Measurements from ENCODE around the gene CLCN2.

CLCN2 gene

DNA sequence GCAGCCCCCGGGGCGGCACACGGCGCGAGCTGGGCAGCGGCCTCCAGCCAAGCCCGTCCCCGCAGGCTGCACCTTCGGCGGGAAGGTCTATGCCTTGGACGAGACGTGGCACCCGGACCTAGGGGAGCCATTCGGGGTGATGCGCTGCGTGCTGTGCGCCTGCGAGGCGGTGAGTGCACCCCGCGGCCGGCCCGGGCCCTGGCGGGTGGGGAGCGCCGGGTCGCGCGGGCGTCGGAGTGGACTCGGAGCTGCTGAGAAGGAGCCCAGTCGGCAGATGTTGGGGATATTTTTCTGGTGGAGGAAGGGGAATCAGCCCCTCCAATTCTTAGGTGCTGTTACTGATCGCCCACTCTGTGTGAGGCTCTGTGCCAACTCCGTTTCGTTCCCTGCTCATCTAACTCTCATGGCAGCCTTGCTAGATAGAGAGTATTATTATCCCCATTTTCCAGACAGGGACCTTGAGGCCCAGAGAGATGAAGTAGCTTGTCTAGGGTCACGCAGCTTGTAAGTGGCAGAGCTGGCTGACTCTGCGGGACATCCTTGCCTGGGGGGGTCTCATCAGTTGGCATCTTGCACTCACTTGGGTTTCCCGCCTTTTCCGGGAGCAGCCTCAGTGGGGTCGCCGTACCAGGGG lies 19.3 kb upstream of the CLCN2 start:
- DNase-seq: no peak

DNA sequence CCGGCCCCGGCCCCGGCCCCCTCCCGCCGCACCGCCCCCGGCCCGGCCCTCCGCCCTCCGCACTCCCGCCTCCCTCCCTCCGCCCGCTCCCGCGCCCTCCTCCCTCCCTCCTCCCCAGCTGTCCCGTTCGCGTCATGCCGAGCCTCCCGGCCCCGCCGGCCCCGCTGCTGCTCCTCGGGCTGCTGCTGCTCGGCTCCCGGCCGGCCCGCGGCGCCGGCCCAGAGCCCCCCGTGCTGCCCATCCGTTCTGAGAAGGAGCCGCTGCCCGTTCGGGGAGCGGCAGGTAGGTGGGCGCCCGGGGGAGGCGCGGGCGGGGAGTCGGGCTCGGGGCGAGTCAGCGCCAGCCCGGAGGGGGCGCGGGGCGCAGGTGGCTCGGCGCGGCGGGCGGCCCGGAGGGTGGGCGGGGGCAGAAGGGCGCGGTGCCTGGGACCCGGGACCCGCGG lies 18.8 kb upstream of the CLCN2 start:
- no peak for DNase-seq

DNA sequence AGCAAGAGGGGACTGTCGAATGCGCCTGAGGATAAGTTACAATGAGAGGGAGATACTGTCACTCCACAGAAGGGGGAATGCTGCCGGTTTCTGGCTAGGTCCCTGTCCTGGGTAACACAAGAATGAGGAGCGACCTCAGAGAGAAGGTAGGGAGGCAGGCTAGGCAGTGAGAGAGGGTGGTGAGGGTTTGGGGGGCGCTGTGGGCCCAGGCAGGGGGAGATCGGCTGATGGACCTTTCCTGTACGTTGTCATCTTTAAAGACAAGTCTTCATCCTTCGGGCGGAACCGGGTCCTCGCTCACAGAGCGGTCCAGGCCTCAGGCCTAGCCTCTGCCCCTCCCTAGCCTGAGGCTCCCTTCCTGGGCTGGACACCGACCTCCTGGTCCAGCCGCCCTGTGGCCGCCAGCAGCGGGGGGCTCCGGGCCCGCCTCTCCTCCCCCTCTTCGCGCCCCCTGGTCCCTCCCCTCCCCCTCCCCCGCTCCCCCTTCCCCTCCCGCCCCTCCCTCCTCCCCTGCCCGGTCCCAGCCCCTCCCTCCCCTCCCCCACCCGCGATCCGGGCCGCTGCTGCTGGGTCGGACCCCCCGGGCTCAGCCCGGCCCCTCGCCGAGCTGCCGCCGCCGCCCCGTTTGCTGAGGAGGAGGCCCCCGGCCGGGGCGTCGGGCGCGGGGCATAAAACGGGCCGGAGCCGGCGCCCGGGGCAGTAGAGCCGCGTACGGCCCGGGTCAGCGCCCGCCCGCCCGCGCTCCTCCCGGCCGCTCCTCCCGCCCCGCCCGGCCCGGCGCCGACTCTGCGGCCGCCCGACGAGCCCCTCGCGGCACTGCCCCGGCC lies 18.2 kb upstream of the CLCN2 start, which contains the start of gene CHRD:
Gene CHRD (plus strand): TSS at position 697 of the 827 bp plus-strand sequence. CDS start 265 bp downstream, outside the sequence.
- no peak for DNase-seq

DNA sequence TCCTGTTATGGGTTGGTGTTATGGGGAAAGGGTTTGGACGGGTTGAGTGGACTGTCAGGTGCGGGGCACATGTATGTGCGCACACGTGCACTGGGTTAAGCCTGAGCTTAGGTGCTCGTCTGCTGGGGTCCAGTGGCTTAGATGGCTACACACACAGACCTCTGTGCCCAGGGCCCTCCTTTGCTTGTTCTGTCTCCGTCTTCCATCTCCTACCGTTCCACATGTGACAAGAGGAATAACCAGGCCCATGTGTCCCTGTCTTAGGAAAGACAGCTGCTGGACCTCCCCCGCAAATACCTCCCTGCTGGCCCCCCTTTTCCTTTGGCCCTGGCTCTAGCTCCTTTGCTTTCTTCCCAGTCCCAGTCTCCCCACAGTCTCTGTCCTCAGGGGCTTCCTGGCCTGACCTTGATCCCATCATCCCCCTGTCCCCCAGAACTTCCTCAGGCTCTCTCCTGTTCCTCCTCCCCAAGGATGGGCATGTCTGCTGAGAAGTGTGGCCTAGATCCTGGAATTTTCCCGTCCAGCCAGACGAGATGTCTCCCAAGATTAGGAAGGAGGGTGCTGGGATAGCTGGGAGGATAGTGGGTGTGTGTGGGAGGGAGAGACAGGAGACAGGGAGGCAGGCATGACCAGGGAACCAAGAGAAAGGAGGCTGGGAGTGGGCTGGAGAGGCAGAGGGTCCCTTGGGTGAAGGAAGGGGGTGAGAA lies 17.4 kb upstream of the CLCN2 start:
- no peak for DNase-seq

DNA sequence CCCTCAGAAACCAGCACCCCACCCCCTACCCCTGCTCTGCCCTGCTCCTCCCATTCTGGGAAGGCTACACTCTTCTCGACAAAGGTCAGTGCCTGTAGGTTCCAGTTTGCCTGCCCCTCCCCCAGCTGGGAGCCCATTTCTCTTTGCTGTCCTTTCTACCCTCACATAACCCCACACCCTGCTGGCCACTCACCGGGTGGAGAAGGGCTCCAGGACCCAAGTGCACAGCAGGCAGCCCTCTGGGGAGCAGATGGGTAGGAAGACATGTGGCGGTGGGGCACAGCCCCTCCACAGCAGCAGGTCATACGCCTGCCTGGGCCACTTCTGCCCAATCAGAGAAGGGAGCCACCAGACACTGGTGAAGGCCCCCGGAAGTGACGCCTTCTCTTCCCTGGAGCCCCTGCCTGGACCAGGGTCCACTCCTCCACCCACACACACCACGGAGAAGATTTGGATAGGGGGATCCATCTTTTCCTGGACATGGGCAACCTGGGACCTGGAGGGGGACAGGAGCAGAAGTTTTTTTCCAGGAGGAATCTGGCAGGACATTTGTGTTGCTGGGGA lies 16.6 kb upstream of the CLCN2 start, which contains the start of gene THPO:
Gene THPO (minus strand): TSS at position 326 of the 564 bp plus-strand sequence. CDS start 1,948 bp downstream, outside the sequence.
- DNase-seq: no peak

DNA sequence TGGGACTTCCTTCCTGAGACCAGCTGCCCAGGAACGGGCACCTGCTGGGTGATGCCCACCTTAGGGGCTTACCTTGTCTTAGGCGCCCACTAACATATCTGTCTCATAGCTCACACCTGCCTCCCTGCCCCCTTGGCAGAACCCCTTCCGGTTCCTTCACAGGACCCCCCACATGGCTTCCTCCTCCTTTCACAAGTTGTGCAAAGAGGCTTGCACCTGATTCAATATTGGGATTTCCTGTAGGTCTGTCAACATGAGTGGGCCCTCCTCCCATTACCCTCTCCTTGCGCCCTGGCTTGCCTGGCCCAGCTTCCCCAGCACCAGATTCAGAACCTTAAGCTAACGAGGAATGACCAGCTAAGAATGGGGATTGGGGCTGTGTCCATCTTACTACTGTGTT lies 16.0 kb upstream of the CLCN2 start:
- DNase-seq: no peak

DNA sequence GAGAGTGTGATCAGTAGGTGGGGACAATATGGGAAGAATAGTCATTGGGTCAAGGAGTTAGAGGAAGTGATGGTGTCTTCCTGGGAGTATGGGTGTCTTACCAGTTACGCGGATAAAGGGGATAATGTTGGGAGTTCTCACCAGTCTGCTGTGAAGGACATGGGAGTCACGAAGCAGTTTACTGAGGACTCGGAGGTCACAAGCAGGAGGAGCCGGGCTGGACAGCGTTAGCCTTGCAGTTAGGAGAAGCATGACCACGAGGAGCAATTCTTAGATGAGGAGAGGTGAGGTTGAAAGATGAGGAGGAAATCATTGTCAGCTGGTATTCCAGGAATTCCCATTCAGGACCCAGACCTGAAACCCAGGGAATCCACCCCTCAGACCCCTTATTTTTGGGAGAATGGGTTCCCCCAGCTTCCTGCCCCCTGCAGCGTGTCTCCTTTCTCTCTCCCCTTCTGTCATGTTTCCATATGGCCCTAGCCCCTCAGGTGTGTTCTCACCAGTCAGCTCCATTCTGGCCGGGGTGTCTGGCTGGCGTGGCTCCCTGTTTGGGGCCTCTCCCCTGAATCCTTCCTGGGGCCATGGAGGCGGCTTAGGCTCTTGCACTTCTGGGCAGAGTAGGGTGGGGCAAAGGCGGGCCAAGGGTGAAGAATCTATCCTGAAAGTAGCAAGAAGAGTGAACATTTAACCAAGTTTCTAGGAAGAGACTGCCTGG lies 14.5 kb upstream of the CLCN2 start:
- no peak for DNase-seq

DNA sequence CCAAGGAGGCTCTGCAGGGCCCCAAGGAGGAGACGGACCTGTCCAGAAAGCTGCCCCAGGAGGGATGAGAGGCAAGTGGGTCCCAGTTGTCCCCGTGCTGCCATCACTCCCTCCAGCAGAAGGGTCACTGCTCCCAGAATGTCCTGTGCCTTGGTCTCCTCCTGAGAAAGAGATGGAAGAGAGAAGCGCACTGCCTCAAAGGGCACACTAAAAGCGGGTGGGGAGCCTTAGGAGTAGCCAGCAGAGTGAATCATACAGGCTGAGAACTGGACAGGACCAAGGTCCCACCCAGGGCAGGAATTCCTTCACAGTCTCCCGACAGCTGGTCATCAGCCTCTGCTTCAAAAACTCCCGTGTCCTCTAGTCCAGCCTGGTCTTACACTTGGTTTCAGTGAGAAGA lies 12.0 kb upstream of the CLCN2 start:
- DNase-seq: no peak

DNA sequence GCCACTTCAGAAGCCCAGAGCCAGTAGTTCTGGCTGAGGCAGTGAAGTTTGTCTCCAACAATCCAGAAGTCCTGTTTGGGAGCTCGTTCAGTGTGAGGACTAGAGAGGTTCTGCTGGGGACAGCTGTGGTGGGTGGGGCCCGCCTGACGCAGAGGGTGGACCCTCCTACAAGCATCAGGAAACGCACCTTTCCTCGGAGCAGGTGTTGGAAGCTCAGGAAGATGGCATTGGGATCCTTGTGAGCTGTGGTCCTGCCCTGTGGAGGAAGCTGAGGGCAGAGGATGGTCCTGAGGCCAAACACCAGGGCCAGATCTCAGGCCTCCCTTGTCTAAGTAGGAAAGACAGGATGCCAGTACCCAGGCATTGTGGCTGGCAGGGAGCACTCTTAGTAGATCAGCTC lies 11.5 kb upstream of the CLCN2 start:
- no peak for DNase-seq

DNA sequence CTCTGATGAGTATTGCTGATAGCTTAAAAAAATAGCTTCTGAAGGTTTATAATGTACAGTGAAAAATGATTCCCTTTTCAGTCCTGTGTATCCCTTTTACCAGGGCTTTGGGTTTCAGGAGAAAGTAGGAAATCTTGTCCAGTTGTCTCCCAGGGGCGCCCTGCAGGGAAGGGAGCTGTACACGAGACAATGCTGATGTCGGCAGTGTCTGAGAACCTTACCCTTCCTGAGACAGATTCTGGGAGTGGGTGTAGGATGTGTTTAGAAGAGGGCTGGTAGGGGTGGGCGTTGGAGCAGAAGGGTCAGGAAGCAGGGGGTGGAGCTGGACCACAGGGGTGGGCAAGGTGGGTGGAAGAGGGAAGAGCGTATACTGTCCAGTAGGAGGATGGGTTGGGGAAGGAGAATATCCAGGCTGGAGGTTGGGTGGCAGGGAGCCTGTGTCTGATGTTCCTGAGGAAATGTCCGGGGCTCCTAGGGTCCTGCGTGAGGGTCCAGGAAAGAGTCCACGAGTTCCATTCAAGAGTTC lies 11.0 kb upstream of the CLCN2 start:
- DNase-seq: no peak

DNA sequence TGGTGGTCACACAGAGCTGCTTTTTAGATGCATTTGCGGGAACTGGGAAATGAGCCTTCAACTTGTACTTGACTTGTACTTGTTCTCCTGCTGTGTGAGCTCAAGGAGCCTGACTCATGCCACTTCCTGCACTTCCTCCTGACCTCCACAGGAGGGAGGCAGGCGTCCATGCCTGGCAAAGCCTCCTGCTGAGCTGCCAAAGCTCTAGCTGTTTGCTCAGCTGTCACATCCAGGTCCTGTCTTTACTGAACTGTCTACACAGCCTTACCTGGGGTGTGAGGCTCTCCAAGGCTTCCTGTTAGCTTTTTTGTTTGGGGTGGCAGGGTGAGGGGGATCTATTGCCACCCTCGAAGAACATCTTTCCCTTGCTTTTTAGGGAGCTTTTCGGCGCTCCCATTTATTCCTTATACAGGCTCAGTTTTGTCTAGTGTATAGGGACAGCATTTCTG lies 10.2 kb upstream of the CLCN2 start:
- DNase-seq: peak; percentile 87

DNA sequence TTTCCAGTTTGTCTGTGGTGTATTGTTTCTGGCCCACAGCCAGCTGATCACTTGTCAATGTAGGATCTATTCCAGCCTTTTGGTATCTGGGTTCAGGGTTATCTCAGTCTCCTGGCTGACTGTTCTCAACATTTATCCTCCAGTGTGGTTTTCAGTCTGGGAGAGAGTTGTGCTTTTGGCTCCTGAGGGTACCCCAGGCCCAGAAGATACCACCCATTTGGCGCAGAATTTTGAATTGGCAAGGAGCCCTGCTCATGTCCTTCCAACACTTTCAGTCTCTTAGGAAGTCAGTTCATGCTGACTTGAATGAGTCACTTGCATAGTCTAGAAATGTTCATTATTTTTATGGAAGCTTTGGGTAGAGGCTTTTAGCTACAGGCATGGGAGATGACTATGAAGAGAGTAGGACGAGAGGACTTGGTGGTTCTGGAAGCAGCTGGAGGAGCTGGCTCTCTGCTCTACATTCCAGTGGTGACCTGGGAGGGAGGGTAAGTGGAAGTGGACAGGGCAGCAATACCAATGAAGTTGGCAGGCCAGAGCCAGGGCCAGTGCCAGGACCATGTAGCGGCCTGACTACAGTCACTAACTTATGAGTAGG lies 7.3 kb upstream of the CLCN2 start:
- no peak for DNase-seq

DNA sequence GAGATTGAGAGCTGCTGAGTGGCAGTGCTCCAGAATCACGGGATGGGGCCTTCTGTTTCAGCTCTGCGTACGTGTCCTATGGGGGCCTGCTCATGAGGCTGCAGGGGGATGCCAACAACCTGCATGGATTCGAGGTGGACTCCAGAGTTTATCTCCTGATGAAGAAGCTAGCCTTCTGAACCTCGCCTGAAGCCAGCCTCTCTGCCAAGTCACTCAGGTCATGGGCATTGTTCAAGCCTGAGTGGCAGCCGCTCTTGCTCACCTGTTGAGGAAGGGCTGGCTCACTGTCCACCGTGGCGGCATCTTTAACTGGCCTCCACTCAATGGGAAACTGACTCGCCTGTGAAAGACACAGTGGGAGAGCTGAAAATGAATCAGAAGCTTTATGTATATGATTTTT lies 6.7 kb upstream of the CLCN2 start:
- no peak for DNase-seq

DNA sequence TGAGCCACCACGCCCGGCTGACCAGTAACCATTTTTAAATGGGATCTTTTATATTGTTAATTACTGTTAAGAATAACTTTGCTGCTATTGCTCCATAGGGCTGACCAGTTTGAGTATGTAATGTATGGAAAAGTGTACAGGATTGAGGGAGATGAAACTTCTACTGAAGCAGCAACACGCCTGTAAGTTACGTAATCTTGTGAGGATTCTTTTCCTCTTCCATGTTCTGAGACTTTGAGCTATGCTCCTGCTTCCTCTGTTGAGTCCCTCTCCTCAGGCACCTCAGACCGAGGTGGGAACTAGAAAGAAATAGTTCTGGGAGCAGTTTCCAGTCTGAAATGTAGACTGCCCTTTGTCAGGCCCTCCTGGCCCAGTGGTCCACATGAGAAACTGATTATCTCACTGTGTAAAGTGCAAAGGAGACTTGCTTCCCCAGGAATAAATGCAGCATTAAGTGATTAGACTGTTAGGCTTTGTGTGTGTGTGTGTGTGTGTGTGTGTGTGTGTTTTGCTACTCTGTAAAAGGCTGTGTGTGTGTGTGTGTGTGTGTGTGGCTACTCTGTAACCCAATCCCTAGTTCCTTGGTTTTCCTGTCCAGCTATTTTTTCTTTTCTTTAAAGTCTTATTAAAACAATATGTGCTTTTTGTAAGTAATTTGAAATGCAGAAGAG lies 5.3 kb upstream of the CLCN2 start:
- DNase-seq: no peak

DNA sequence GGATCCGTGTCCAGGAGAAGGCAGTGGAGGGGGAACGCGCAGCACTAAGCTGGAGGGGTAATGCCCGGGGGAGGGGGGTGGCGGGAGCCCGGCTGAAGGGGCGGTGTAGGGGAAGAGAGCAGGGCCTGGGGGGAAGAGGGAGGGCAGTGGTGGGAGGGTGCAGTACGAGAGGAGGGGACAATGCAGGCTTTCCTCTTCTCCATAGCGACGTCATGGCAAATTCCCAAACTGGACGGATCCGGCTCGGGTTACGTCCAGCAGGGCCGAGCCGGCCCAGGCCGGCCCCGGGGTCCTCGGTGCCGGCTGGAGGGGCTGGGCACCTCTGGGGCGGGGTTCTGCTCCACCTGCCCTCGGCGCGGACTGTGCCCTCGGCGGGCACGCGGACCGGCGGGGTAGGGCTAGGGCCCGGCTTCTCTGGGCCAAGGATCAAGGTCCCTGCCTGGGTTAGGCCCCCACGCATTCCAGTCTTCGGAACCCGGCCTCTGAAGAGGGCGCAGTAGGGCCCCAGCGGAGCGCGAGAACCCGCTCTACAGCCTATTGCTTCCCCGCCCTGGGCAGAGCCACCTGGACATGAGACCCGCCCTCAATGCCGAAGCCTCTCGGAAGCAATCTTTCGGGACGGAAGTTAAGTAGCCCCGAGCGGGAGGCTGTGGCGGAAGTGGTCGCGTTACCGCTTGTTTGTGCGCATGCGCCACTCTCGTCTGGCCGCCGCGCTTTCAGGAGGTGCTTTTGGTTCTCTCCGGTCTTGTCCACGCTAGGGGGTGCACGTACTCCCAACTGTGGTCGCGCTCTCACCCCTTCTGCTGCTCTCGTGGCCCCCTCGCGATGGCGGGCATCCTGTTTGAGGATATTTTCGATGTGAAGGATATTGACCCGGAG lies 1.5 kb upstream of the CLCN2 start:
- DNase-seq: peak; percentile 97

DNA sequence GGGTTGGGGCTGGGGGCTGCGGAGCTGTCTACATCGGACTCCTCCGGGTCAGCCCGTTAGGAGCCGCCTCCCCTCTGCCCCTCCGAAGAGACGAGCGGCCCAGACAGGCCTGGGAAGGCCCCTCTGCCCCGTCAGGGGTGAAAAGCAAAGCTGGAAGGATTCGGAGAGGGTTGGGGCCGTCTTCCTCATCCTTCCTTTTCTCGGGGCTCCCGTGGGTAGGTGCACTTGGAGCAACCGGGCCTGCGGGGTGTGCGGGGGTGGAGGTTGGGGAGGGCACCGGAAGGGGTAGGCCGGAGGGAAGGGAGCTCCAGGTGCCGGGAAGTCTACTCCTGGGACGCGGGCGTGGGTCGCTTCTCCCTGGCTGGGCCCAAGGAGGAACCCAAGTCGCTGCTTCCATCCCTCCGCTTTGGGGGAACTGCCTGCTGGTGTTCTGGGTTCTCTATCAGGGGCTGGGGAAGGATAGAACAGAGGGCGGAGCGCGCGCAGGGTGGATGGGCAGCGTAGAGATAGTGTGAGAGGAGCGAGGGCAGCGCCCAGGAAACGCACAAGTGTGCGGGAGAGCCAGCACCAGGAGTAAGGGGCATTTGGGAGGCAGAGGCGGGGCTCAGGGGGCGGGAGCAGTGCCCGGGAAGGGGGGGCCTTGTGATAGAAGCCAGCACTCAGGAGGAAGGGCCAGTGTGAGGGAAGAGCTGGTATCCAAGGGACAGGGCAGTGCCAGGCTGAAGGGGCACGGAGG lies 695 bp upstream of the CLCN2 start:
- DNase-seq: peak; percentile 61

DNA sequence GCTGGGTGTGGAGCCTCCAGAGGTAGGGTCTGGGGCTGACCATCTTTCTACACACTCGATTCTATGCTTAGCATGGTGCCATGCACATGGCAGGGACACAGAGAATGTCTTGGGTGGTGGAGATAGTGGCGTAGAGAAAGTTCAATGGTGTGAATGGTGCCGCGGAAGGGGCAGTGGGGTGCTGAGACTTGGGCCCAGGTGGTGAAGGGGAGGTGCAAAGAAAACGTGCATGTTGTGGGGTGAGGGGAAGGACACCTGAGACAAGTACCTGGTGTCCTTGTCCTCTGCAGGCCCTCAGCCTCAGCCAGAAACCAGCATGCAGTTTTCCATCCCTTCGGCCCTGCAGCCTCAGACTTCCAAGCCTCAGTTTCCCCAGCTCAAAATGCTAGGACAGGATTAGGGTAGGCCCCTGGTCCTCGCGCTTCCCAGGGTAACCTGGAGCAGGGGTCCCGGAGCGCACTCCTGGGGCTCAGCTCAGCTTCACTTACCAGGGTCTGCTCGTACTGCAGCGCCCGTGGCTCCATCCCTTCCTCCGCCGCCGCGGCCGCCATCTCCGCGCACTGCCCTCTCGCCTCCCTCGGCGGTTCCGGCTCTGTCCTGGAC lies 375 bp downstream of the CLCN2 start:
- DNase-seq: no peak

DNA sequence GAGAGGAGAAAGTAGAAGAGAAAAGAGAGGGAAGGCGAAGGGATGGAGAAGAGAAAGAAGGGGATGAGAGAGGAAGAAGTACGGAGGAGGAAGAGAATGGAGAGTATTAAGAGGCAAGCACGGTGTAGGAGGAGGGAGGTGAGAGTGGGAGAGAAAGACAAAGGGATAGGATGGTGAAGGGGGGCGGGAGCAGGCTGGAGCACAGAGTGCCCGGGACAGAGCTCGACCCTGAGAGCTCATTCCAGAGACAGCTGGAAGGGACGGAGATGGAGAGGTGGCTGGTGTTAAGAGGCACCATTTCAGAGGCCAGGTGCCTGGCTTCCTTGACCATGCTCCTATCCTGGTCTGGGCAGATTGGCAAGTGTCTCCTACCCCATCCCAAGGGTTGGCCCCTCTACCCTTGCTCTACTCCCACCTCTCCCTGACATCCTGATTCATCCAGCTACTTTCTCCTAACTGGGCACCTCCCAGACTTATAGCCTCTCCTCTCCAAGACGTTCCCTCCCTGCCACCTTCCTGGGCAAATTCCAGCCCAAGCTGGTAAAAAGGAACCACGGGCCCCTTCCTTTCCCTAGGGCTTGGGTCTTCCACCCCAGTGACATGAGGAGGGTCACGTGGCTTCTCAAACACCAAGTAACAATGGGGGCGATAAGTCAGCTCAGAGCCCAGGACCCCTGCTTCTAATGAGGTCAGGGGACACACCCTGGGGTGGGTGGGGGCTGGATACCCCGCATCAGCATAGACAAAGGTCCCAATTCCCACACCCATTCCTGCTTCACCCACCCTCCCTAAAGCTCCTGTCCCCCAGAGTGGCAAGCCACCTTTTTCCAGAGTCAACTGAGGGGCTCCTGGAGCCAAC lies 1.1 kb downstream of the CLCN2 start:
- no peak for DNase-seq
